Right atrium auricular region (tissue), 2 donors: Measurements from ENCODE around the gene ATAD3A. TPM values are rescaled to one million over a fixed set of nuclear protein-coding genes. Genes with fewer than 3 reads are reported as not detected.
"Not testable (repeated sequence)": the region's sequence is repeated elsewhere in the genome, so short reads cannot be mapped to it uniquely, and the experiment has no call there.

Experiments
- DNase-seq: peaks from one replicate; pipeline ENCODE4 v3.0.0-alpha.2; 2019; ENCODE audit warnings: low spot score
- H3K27ac ChIP-seq, 2 donors: fragments of 200-600 bp; sonication (generic); 1 replicate in 1 of 2; 2 replicates in 1 of 2; pipeline ENCODE4 v1.5.1; 2016 to 2019
- H3K27me3 ChIP-seq, 2 donors: fragments of 200-600 bp; sonication (generic); one replicate each; pipeline versions ENCODE4 v1.5.1 to v1.6.0; 2017 to 2019
- H3K36me3 ChIP-seq: fragments of 200-600 bp; sonication (generic); one replicate; pipeline ENCODE4 v1.5.1; 2016
- H3K4me1 ChIP-seq, 2 donors: fragments of 200-600 bp; sonication (generic); one replicate each; pipeline versions ENCODE4 v1.5.1 to v1.6.0; 2017 to 2019
- H3K4me3 ChIP-seq, 2 donors: fragments of 200-600 bp; sonication (generic); 1 replicate in 1 of 2; 2 replicates in 1 of 2; pipeline ENCODE4 v1.5.1; 2017 to 2019; ENCODE audit warnings: mild to moderate bottlenecking in 1 of 2, moderate library complexity in 1 of 2
- H3K9me3 ChIP-seq, 2 donors: fragments of 200-600 bp; sonication (generic); one replicate each; pipeline ENCODE4 v1.5.1; 2019
- total RNA-seq, 2 donors: library from RNA; depleted of rRNA; stranded (reverse); fragments of >200 nt; gene quantifications; one replicate each; pipeline ENCODE4 v1.1.0, GENCODE V29; 2016
- TF ChIP-seq, protein P1 (sequence below), 2 donors: fragments of 200-600 bp; sonication (generic); IDR thresholded peaks; one replicate each; pipeline ENCODE4 v1.5.1; 2019; ENCODE audit warnings: antibody characterized with exemption in 2 of 2

The ATAD3A gene
- total RNA-seq, 2 donors from 2014 or later = 15.6 to 18.6 TPM

- H3K4me3 ChIP-seq = no peak overlapping the region
- TF ChIP-seq, protein P1, sequence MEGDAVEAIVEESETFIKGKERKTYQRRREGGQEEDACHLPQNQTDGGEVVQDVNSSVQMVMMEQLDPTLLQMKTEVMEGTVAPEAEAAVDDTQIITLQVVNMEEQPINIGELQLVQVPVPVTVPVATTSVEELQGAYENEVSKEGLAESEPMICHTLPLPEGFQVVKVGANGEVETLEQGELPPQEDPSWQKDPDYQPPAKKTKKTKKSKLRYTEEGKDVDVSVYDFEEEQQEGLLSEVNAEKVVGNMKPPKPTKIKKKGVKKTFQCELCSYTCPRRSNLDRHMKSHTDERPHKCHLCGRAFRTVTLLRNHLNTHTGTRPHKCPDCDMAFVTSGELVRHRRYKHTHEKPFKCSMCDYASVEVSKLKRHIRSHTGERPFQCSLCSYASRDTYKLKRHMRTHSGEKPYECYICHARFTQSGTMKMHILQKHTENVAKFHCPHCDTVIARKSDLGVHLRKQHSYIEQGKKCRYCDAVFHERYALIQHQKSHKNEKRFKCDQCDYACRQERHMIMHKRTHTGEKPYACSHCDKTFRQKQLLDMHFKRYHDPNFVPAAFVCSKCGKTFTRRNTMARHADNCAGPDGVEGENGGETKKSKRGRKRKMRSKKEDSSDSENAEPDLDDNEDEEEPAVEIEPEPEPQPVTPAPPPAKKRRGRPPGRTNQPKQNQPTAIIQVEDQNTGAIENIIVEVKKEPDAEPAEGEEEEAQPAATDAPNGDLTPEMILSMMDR (IDR thresholded peaks at IDR 0.05) = no peak
- no peaks in the 10 kb centered on the region for H3K9me3 ChIP-seq
- DNase-seq = no peak
- no peaks in the 10 kb centered on the region for H3K27me3 ChIP-seq
- H3K36me3 ChIP-seq = peaks cover 21% of the 10 kb centered on the region
- H3K27ac ChIP-seq = no peak overlapping the region
- no peaks in the 10 kb centered on the region for H3K4me1 ChIP-seq
Observed at GRCh38 chr1:1517973-1518620, 6.1 kb downstream of the ATAD3A start.

DNA sequence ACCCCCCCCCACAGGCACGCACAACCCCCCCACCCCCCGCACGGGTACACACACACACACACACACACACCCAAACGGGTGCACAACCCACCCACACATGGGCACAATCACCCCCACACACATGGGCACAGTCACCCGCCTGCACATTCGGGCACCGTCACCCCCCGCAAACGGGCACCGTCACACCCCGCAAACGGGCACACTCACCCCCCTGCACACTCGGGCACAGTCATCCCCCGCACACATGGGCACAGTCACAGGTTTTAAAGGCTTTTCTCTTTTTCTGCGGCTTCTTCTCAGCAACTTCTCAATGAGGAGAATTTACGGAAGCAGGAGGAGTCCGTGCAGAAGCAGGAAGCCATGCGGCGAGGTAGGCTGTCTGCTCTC lies 6.7 kb downstream of the ATAD3A start:
- H3K9me3 ChIP-seq, H3K4me1 ChIP-seq, H3K27ac ChIP-seq, H3K27me3 ChIP-seq, DNase-seq, H3K4me3 ChIP-seq: not testable (repeated sequence)
- H3K36me3 ChIP-seq = peaks cover 26% of the 10 kb centered on the region

- H3K4me3 ChIP-seq, H3K27ac ChIP-seq, H3K27me3 ChIP-seq, DNase-seq, H3K9me3 ChIP-seq, H3K4me1 ChIP-seq: not testable (repeated sequence)
- peaks cover 30% of the 10 kb centered on the region for H3K36me3 ChIP-seq
Observed at GRCh38 chr1:1519805-1520505, 8.0 kb downstream of the ATAD3A start.

DNA sequence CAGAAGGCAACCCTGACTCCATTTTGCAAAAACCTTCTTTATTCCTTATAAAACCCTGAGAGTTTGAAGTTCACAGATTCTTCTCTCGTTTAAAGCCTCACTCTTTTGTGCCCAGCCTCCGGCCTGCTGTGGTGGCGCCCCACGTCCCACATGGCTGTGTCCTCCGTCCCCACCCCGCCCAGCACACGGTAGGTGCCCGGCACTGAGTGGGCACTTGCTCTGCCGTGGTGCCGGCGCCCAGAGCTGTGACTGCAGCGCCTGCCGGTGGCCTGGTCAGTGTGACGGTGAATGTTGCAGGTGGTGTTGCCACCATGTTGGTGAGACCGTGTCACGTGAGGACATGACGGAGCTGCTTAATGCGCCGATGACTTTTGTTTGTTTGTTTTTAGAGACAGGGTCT lies 9.4 kb downstream of the ATAD3A start:
- no peaks in the 10 kb centered on the region for H3K27me3 ChIP-seq

DNA sequence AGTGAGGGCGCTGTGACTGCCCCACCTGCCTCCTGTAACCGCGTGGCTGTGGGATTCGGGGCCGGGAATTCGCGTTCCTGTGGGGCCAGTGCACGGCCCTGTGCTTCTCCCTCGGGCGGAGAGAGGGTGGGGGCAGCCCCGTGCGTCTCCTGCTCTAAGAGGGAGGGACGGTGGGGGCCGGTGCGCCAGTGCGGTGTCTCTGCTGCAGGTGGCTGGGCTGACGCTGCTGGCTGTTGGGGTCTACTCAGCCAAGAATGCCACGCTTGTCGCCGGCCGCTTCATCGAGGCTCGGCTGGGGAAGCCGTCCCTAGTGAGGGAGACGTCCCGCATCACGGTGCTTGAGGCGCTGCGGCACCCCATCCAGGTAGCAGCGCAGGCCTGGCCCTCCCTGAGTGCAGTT lies 10.6 kb downstream of the ATAD3A start:
- not testable (repeated sequence) for H3K4me3 ChIP-seq, H3K9me3 ChIP-seq, H3K4me1 ChIP-seq, H3K27me3 ChIP-seq, DNase-seq, H3K27ac ChIP-seq
- peaks cover 40% of the 10 kb centered on the region for H3K36me3 ChIP-seq

More for the DNA sequence above, 9.4 kb downstream of the ATAD3A start:
- Histone ChIP-seq H3K9me3 (no peaks in the 10 kb centered on the region), H3K36me3 (peaks cover 39% of the 10 kb centered on the region), H3K4me3 (no peak overlapping the region), H3K4me1 (no peaks in the 10 kb centered on the region), H3K27ac (no peak overlapping the region)
- TF ChIP-seq, protein P1 (IDR thresholded peaks at IDR 0.05) = no peak
- DNase-seq = no peak

GRCh38 chr1:1523226-1523625 lies 11.3 kb downstream of the ATAD3A start:
- not testable (repeated sequence) for DNase-seq, H3K9me3 ChIP-seq, H3K4me3 ChIP-seq, H3K27me3 ChIP-seq, H3K4me1 ChIP-seq, H3K27ac ChIP-seq
- H3K36me3 ChIP-seq = peaks cover 40% of the 10 kb centered on the region

DNA sequence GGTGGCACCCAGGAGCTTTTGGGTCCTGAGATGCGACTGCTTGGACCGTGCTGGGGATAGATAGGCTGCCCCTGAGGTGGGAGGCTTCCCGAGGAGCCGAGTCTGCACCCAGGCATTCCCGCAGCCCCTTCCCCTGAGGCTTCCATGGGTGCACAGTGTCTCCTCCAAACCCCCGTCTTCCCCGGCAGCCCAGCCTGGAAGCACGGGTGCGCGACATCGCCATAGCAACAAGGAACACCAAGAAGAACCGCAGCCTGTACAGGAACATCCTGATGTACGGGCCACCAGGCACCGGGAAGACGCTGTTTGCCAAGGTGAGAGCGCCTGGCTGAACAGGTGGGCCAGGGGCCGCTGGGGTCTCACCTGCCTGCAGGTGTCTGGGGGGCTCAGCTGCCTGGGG lies 11.7 kb downstream of the ATAD3A start:
- H3K27me3 ChIP-seq, DNase-seq, H3K27ac ChIP-seq, H3K9me3 ChIP-seq, H3K4me1 ChIP-seq, H3K4me3 ChIP-seq: not testable (repeated sequence)
- H3K36me3 ChIP-seq = peaks cover 40% of the 10 kb centered on the region

DNA sequence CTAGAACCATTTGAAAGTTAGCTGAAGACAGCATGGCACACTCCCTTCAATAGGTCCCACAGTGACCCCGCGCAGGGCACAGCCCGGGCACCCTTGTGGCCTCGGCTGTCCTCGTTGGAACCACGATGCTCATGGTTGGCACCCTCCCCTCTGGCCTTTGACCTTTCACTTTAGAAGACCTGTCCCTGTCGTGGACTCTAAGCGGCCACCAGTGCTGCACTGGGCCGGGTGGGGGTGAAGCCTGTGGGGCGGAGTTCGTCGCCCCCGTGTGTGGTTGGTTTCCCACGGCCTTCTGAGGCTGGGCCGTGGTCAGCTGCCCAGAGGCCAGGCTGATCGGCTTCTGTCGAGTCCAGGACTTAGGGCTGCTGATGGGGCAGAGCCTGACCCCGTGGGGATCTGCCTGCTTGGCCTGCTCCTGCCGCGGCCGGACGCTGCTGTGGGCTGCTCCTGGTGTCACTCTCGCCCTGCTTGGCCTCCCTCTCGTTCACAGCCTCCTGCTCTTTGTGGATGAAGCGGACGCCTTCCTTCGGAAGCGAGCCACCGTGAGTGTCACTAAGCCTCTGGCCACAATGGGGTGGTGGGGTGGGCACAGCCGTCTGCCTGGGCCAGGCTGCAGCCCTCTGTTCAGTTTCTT lies 12.9 kb downstream of the ATAD3A start:
- peaks cover 40% of the 10 kb centered on the region for H3K36me3 ChIP-seq
- DNase-seq = not testable (repeated sequence)

GRCh38 chr1:1526476-1526875 lies 14.5 kb downstream of the ATAD3A start:
- peaks cover 29% of the 10 kb centered on the region for H3K36me3 ChIP-seq
- H3K27ac ChIP-seq, H3K4me3 ChIP-seq, H3K4me1 ChIP-seq, H3K27me3 ChIP-seq, DNase-seq, H3K9me3 ChIP-seq: not testable (repeated sequence)

More for the DNA sequence above, 12.9 kb downstream of the ATAD3A start:
- not testable (repeated sequence) for H3K27ac ChIP-seq, H3K4me3 ChIP-seq, H3K27me3 ChIP-seq, H3K9me3 ChIP-seq, H3K4me1 ChIP-seq
